Measurements from ENCODE around the gene NUDT5. TPM values are rescaled to one million over a fixed set of nuclear protein-coding genes. Genes with fewer than 3 reads are reported as not detected.

Gene NUDT5
- polyA plus RNA-seq, 1 donor (not counting 4 experiments of a cell fraction or from before 2014, with no cell fraction given) = 125 TPM

- H2AFZ ChIP-seq (ENCODE audit: control insufficient read depth, low read length) = peak overlapping the region; percentile 96
- H3K4me1 ChIP-seq (ENCODE audit: control insufficient read depth, extremely low read depth, insufficient read depth, low read length) = peaks cover 26% of the 10 kb centered on the region
Observed at GRCh38 chr10:12196531-12197211, 980 bp upstream of the NUDT5 start.

GRCh38 chr10:12195281-12195602 is 449 bp downstream of the NUDT5 start:
- peak overlapping the region; percentile 87 for H3K4me2 ChIP-seq (ENCODE audit: control insufficient read depth, extremely low read depth, insufficient read depth, low read depth, low read length)
- TF ChIP-seq, protein P1, sequence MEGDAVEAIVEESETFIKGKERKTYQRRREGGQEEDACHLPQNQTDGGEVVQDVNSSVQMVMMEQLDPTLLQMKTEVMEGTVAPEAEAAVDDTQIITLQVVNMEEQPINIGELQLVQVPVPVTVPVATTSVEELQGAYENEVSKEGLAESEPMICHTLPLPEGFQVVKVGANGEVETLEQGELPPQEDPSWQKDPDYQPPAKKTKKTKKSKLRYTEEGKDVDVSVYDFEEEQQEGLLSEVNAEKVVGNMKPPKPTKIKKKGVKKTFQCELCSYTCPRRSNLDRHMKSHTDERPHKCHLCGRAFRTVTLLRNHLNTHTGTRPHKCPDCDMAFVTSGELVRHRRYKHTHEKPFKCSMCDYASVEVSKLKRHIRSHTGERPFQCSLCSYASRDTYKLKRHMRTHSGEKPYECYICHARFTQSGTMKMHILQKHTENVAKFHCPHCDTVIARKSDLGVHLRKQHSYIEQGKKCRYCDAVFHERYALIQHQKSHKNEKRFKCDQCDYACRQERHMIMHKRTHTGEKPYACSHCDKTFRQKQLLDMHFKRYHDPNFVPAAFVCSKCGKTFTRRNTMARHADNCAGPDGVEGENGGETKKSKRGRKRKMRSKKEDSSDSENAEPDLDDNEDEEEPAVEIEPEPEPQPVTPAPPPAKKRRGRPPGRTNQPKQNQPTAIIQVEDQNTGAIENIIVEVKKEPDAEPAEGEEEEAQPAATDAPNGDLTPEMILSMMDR (optimal IDR thresholded peaks at IDR 0.05 in 1 of 3, IDR thresholded peaks at IDR 0.05 in 1 of 3, conservative IDR thresholded peaks at IDR 0.05 in 1 of 3; ENCODE audit: extremely low read depth in 1 of 3, insufficient read depth in 2 of 3, low read length in 3 of 3) = no peak
- TF ChIP-seq EZH2 (IDR thresholded peaks at IDR 0.05; ENCODE audit: low read length) = no peak
- H3K4me1 ChIP-seq (ENCODE audit: control insufficient read depth, extremely low read depth, insufficient read depth, low read length) = peaks cover 16% of the 10 kb centered on the region
- peak overlapping the region; percentile 96 for H3K9ac ChIP-seq (ENCODE audit: control insufficient read depth, extremely low read depth, insufficient read depth, low read length)
- H3K4me3 ChIP-seq (ENCODE audit: control insufficient read depth in 2 of 3, extremely low read depth in 1 of 3, insufficient read depth in 2 of 3, low read depth in 1 of 3, low read length in 3 of 3) = peak overlapping the region; percentile 71 to 100 (median 89)
- peaks cover 5 to 11% of the 10 kb centered on the region in 2 experiments for H3K36me3 ChIP-seq (ENCODE audit: control insufficient read depth in 2 of 2, extremely low read depth in 1 of 2, insufficient read depth in 2 of 2, low read length in 2 of 2)
- no peaks in the 10 kb centered on the region for H4K20me1 ChIP-seq (ENCODE audit: control insufficient read depth, extremely low read depth, insufficient read depth, low read length)
- H3K27me3 ChIP-seq (ENCODE audit: control insufficient read depth, extremely low read depth, insufficient read depth, low read length) = no peaks in the 10 kb centered on the region
- H3K27ac ChIP-seq (ENCODE audit: control insufficient read depth, insufficient read depth, low read length) = peak overlapping the region; percentile 97
- no peaks in the 10 kb centered on the region for H3K9me3 ChIP-seq (ENCODE audit: control insufficient read depth, low read depth, low read length)
- H2AFZ ChIP-seq (ENCODE audit: control insufficient read depth, low read length) = peak overlapping the region; percentile 96
- dilution Hi-C loops (cut with MboI; ENCODE audit: extremely low pct_ligation_motif_present, low sequenced_read_pairs) = no loop called here
- DNase-seq (ENCODE audit: low read depth, low spot score) (no peak), FAIRE-seq (no peak)
- peaks cover 94% of the 10 kb centered on the region for H3K79me2 ChIP-seq (ENCODE audit: control insufficient read depth, insufficient read depth, low read length)
- H3K9me1 ChIP-seq (ENCODE audit: control insufficient read depth, extremely low read depth, insufficient read depth, low read length) = no peaks in the 10 kb centered on the region

More at GRCh38 chr10:12196531-12197211, 980 bp upstream of the NUDT5 start:
- H3K9ac ChIP-seq (ENCODE audit: control insufficient read depth, extremely low read depth, insufficient read depth, low read length) = peak overlapping the region; percentile 96
- peak overlapping the region; percentile 97 for H3K27ac ChIP-seq (ENCODE audit: control insufficient read depth, insufficient read depth, low read length)
- peak overlapping the region; percentile 71 to 100 (median 89) for H3K4me3 ChIP-seq (ENCODE audit: control insufficient read depth in 2 of 3, extremely low read depth in 1 of 3, insufficient read depth in 2 of 3, low read depth in 1 of 3, low read length in 3 of 3)
- no peaks in the 10 kb centered on the region for H3K27me3 ChIP-seq (ENCODE audit: control insufficient read depth, extremely low read depth, insufficient read depth, low read length)
- peak overlapping the region; percentile 87 for H3K4me2 ChIP-seq (ENCODE audit: control insufficient read depth, extremely low read depth, insufficient read depth, low read depth, low read length)
- no peaks in the 10 kb centered on the region for H3K9me1 ChIP-seq (ENCODE audit: control insufficient read depth, extremely low read depth, insufficient read depth, low read length)
- dilution Hi-C loops (cut with MboI; ENCODE audit: extremely low pct_ligation_motif_present, low sequenced_read_pairs) = no loop called here
- peaks cover 11 to 21% of the 10 kb centered on the region in 2 experiments for H3K36me3 ChIP-seq (ENCODE audit: control insufficient read depth in 2 of 2, extremely low read depth in 1 of 2, insufficient read depth in 2 of 2, low read length in 2 of 2)
- FAIRE-seq (no peak), DNase-seq (ENCODE audit: low read depth, low spot score) (no peak)
- no peaks in the 10 kb centered on the region for H3K9me3 ChIP-seq (ENCODE audit: control insufficient read depth, low read depth, low read length)
- TF ChIP-seq, protein P1 (optimal IDR thresholded peaks at IDR 0.05 in 1 of 3, IDR thresholded peaks at IDR 0.05 in 1 of 3, conservative IDR thresholded peaks at IDR 0.05 in 1 of 3; ENCODE audit: extremely low read depth in 1 of 3, insufficient read depth in 2 of 3, low read length in 3 of 3) = no peak
- TF ChIP-seq EZH2 (IDR thresholded peaks at IDR 0.05; ENCODE audit: low read length) = no peak
- peaks cover 3% of the 10 kb centered on the region for H4K20me1 ChIP-seq (ENCODE audit: control insufficient read depth, extremely low read depth, insufficient read depth, low read length)
- peaks cover 94% of the 10 kb centered on the region for H3K79me2 ChIP-seq (ENCODE audit: control insufficient read depth, insufficient read depth, low read length)
